Activated gamma-delta T cell treated with Interleukin-2 at 50 U/mL for 16 hours (primary cell): ENCODE measurements around the gene EFNA5.

ENCODE experiments used
- DNase-seq: peaks from one replicate; pipeline ENCODE4 v3.0.0-alpha.2; 2020

EFNA5 gene

GRCh38 chr5:107672211-107673038 lies 1.7 kb upstream of the EFNA5 start:
- no peak for DNase-seq

GRCh38 chr5:107671742-107672210 lies 1.0 kb upstream of the EFNA5 start:
- DNase-seq, result no peak

GRCh38 chr5:107670087-107670931 lies 428 bp downstream of the EFNA5 start:
- no peak for DNase-seq

GRCh38 chr5:107669096-107670031 lies 1.4 kb downstream of the EFNA5 start:
- no peak for DNase-seq

- no peak for DNase-seq
Observed at GRCh38 chr5:107668154-107669095, 2.3 kb downstream of the EFNA5 start.

- DNase-seq, result no peak
Observed at GRCh38 chr5:107666051-107666655, 4.6 kb downstream of the EFNA5 start.

GRCh38 chr5:107665036-107665570 lies 5.6 kb downstream of the EFNA5 start:
- DNase-seq, result no peak

GRCh38 chr5:107663697-107664096 lies 7.0 kb downstream of the EFNA5 start:
- DNase-seq, result no peak

GRCh38 chr5:107661650-107662044 lies 9.1 kb downstream of the EFNA5 start:
- no peak for DNase-seq

- DNase-seq, result no peak
Observed at GRCh38 chr5:107661038-107661649, 9.6 kb downstream of the EFNA5 start.

GRCh38 chr5:107658528-107658927 lies 12.2 kb downstream of the EFNA5 start:
- no peak for DNase-seq

- no peak for DNase-seq
Observed at GRCh38 chr5:107655831-107656230, 14.9 kb downstream of the EFNA5 start.

GRCh38 chr5:107654827-107655226 lies 15.9 kb downstream of the EFNA5 start:
- DNase-seq, result no peak

- DNase-seq, result no peak
Observed at GRCh38 chr5:107653685-107654084, 17.1 kb downstream of the EFNA5 start.

- DNase-seq, result no peak
Observed at GRCh38 chr5:107652839-107653607, 17.7 kb downstream of the EFNA5 start.

GRCh38 chr5:107652408-107652807 lies 18.3 kb downstream of the EFNA5 start:
- DNase-seq, result no peak

GRCh38 chr5:107651325-107651724 lies 19.4 kb downstream of the EFNA5 start:
- DNase-seq, result no peak

GRCh38 chr5:107646418-107646817 lies 24.3 kb downstream of the EFNA5 start:
- no peak for DNase-seq

- no peak for DNase-seq
Observed at GRCh38 chr5:107640568-107640967, 30.2 kb downstream of the EFNA5 start.

GRCh38 chr5:107639990-107640389 lies 30.7 kb downstream of the EFNA5 start:
- DNase-seq, result no peak
